Measurements from ENCODE around the gene IFITM10.

IFITM10 gene

GRCh38 chr11:1776331-1776851 lies 26.0 kb upstream of the IFITM10 start (continued):
- TF ChIP-seq ZNF707 (tag by site-specific recombination; IDR thresholded peaks at IDR 0.05) (no peak), ZNF311 (tag by site-specific recombination; IDR thresholded peaks at IDR 0.05; ENCODE audit: borderline replicate concordance) (no peak)

DNA sequence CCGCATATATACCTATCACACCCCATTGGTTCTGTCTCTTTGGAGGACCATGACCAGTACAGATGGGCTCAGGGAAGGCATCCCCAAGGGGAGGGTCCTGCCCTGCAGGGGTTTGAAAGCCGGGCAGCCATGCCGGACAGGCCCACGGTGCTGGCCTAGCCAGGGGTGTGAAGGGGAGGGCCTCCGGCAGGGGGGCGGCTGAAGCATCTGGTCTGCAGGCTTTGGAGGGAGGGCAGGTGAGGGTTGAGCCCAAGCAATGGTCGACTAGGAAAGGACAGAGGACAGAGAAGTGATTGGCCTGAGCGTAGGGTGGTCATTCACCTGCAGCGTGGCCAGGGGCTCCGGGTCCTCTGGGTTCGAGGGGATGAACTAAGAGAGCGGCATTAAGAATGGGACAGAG lies 24.5 kb upstream of the IFITM10 start:
- Histone ChIP-seq H3K9me3 (ENCODE audit: control insufficient read depth, insufficient read depth, low read depth, low read length) (no peaks in the 10 kb centered on the region), H3K4me1 (ENCODE audit: control insufficient read depth, insufficient read depth, low read length) (no peaks in the 10 kb centered on the region), H3K36me3 (ENCODE audit: control insufficient read depth in 2 of 2, insufficient read depth in 1 of 2, low read length in 2 of 2) (no peaks in the 10 kb centered on the region), H3K27ac (ENCODE audit: extremely low read depth, low read depth, low read length) (no peak overlapping the region), H3K4me3 (ENCODE audit: low read depth, low read length) (no peak overlapping the region)
- TF ChIP-seq ZNF341 (tag by site-specific recombination; IDR thresholded peaks at IDR 0.05; ENCODE audit: low read depth) (no peak), ZNF266 (tag by site-specific recombination; IDR thresholded peaks at IDR 0.05; ENCODE audit: low read depth) (no peak), ZNF211 (tag by site-specific recombination; IDR thresholded peaks at IDR 0.05; ENCODE audit: low read depth) (no peak), KLF16 (tag by site-specific recombination; IDR thresholded peaks at IDR 0.05) (no peak), ZNF621 (tag by site-specific recombination; IDR thresholded peaks at IDR 0.05) (no peak), ZNF248 (tag by site-specific recombination; IDR thresholded peaks at IDR 0.05) (no peak), ZNF560 (tag by site-specific recombination; IDR thresholded peaks at IDR 0.05; ENCODE audit: borderline replicate concordance) (no peak), ZBTB44 (tag by site-specific recombination; IDR thresholded peaks at IDR 0.05) (no peak), ZNF2 (tag by site-specific recombination; IDR thresholded peaks at IDR 0.05) (no peak), MEIS1 (CRISPR knock-in tag; IDR thresholded peaks at IDR 0.05; ENCODE audit: borderline replicate concordance) (no peak), YY2 (tag by site-specific recombination; IDR thresholded peaks at IDR 0.05) (no peak)
- POLR2A ChIA-PET = no interaction called here
- CTCF ChIA-PET = no interaction called here

- ChIA-PET CTCF (no interaction called here), POLR2A (interaction anchor here (0.6 kb wide), 1 partner anchor 20 kb away, joined by 4 read pairs; no protein-coding TSS in a partner anchor)
- Histone ChIP-seq H3K4me1 (ENCODE audit: control insufficient read depth, insufficient read depth, low read length) (no peaks in the 10 kb centered on the region), H3K36me3 (ENCODE audit: control insufficient read depth in 2 of 2, insufficient read depth in 1 of 2, low read length in 2 of 2) (no peaks in the 10 kb centered on the region), H3K4me3 (ENCODE audit: low read depth, low read length) (no peak overlapping the region), H3K27ac (ENCODE audit: extremely low read depth, low read depth, low read length) (no peak overlapping the region), H3K9me3 (ENCODE audit: control insufficient read depth, insufficient read depth, low read depth, low read length) (no peaks in the 10 kb centered on the region)
- TF ChIP-seq PRDM1 (tag by site-specific recombination; IDR thresholded peaks at IDR 0.05) = no peak
- TF ChIP-seq, protein P1, sequence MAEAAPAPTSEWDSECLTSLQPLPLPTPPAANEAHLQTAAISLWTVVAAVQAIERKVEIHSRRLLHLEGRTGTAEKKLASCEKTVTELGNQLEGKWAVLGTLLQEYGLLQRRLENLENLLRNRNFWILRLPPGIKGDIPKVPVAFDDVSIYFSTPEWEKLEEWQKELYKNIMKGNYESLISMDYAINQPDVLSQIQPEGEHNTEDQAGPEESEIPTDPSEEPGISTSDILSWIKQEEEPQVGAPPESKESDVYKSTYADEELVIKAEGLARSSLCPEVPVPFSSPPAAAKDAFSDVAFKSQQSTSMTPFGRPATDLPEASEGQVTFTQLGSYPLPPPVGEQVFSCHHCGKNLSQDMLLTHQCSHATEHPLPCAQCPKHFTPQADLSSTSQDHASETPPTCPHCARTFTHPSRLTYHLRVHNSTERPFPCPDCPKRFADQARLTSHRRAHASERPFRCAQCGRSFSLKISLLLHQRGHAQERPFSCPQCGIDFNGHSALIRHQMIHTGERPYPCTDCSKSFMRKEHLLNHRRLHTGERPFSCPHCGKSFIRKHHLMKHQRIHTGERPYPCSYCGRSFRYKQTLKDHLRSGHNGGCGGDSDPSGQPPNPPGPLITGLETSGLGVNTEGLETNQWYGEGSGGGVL (tag by site-specific recombination; IDR thresholded peaks at IDR 0.05) = no peak
- TF ChIP-seq ZNF701 (tag by site-specific recombination; IDR thresholded peaks at IDR 0.05) = no peak
- TF ChIP-seq, protein P2, sequence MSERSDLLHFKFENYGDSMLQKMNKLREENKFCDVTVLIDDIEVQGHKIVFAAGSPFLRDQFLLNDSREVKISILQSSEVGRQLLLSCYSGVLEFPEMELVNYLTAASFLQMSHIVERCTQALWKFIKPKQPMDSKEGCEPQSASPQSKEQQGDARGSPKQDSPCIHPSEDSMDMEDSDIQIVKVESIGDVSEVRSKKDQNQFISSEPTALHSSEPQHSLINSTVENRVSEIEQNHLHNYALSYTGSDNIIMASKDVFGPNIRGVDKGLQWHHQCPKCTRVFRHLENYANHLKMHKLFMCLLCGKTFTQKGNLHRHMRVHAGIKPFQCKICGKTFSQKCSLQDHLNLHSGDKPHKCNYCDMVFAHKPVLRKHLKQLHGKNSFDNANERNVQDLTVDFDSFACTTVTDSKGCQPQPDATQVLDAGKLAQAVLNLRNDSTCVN (tag by site-specific recombination; optimal IDR thresholded peaks at IDR 0.05) = no peak
- TF ChIP-seq REPIN1 (tag by site-specific recombination; IDR thresholded peaks at IDR 0.05; ENCODE audit: low read depth) = no peak
- no peak for TF ChIP-seq PRDM6 (tag by site-specific recombination; IDR thresholded peaks at IDR 0.05)
- TF ChIP-seq, protein P3, sequence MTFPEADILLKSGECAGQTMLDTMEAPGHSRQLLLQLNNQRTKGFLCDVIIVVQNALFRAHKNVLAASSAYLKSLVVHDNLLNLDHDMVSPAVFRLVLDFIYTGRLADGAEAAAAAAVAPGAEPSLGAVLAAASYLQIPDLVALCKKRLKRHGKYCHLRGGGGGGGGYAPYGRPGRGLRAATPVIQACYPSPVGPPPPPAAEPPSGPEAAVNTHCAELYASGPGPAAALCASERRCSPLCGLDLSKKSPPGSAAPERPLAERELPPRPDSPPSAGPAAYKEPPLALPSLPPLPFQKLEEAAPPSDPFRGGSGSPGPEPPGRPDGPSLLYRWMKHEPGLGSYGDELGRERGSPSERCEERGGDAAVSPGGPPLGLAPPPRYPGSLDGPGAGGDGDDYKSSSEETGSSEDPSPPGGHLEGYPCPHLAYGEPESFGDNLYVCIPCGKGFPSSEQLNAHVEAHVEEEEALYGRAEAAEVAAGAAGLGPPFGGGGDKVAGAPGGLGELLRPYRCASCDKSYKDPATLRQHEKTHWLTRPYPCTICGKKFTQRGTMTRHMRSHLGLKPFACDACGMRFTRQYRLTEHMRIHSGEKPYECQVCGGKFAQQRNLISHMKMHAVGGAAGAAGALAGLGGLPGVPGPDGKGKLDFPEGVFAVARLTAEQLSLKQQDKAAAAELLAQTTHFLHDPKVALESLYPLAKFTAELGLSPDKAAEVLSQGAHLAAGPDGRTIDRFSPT (tag by site-specific recombination; IDR thresholded peaks at IDR 0.05) = no peak
- TF ChIP-seq ZNF132 (tag by site-specific recombination; IDR thresholded peaks at IDR 0.05; ENCODE audit: borderline replicate concordance) = no peak
- TF ChIP-seq ZNF114 (tag by site-specific recombination; IDR thresholded peaks at IDR 0.05) = no peak
Measured at GRCh38 chr11:1773994-1774550, 23.7 kb upstream of the IFITM10 start.

All from HEK293 (cell line).